ENCODE measurements around the gene PISD.

DNA sequence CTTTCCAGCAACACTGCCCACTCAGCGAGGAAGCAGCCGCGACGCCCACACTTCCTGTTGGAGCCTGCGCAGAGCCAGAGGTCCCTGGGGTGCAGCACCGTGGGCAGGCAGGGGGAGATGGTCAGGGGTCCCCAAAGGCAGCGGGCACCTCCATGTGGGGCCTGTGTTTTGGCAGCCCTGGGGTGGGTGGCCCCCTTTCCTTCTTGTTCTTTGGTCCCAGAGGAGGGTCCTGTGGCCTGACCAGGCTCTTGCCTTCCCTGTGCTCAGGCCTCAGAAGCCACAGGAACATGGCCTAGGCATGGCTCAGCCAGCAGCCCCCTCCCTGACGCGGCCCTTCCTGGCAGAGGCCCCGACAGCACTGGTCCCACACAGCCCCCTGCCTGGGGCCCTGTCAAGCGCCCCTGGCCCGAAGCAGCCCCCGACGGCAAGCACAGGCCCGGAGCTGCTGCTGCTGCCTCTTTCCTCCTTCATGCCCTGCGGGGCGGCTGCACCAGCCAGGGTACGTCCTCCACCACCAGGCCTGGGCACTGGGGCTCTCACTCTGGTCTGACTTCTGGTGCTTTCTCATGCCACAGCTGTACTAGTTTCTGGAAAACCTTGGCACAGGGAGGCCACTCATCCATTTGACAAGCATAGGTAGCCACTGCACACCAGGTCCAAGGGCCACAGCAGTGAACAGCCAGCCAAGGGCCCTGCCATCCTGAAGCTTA is 47.1 kb downstream of the PISD start:
- TF ChIP-seq CTCF (IDR thresholded peaks at IDR 0.05; ENCODE audit: low read length) (no peak), EZH2 (IDR thresholded peaks at IDR 0.05; ENCODE audit: borderline replicate concordance, low read length) (no peak)
